Kidney epithelial cell (primary cell): ENCODE measurements around the gene GAMT. TPM values are rescaled to one million over a fixed set of nuclear protein-coding genes. Genes with fewer than 3 reads are reported as not detected.

Experiments
- DNase-seq: peaks from one replicate; pipeline ENCODE4 v3.0.0-alpha.2; 2010; ENCODE audit warnings: low read depth
- H3K27me3 ChIP-seq: 2 replicates; pipeline ENCODE4 v1.6.0; 2011; ENCODE audit warnings: low read length; ENCODE audit not compliant: control insufficient read depth, insufficient read depth
- H3K36me3 ChIP-seq: 2 replicates; pipeline ENCODE4 v1.5.1; 2011; ENCODE audit warnings: low read length; ENCODE audit not compliant: control insufficient read depth, insufficient read depth
- H3K4me3 ChIP-seq: 2 replicates; pipeline ENCODE4 v1.5.1; 2011; ENCODE audit warnings: low read depth, mild to moderate bottlenecking, control low read depth, low read length
- total RNA-seq: library from RNA; depleted of rRNA; stranded (reverse); fragments of >200 nt; gene quantifications from 2 replicates; pipeline ENCODE4 v1.2.3, GENCODE V29; 2015
- TF ChIP-seq, protein P1 (sequence below): IDR thresholded peaks from 2 replicates; pipeline ENCODE4 v1.5.1; 2011; ENCODE audit warnings: mild to moderate bottlenecking, moderate library complexity, low read length, control low read depth, inconsistent platforms; ENCODE audit not compliant: insufficient read depth, poor library complexity, severe bottlenecking

GAMT gene
- total RNA-seq, 1 donor from 2014 or later: 20.3 TPM

DNA sequence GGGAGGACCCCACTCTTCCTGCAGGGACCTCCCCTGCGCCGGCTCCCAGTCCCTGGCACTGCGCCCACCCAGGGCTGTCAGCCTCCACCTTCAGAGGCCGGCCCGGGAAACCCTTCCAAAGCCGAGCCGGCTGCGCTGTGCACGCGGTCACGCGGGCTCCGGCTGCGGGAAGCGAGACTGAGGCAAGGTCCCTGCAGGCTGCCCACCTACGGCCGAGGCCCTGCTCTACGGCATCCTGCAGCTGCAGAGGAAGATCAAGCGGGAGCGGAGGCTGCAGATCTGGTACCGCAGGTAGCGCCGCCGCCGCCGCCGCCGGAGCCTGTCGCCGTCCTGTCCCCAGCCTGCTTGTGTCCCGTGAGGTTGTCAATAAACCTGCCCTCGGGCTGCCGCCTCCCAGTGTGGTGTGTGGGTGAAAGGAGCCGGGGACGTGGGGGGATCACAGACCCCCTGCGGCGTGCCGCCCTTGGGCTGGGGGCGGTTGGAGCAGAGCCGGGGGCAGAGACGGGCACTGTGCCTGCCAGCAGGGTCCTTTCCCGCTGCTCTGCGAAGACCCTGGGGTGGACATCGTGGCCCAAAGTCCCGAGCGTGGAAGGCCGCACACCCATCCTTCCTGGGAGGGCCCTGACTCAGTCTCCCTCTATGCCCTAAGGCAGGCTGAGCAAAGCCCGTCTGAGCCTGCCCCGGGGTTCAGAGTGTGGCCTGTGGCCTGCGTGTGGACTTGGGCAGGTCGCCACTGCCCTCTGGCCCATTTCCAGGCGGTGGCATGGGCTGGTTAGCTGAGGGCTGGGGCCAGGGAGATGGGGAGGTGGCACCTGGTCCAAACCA is 5.9 kb downstream of the GAMT start:
- DNase-seq: no peak
- no peaks in the 10 kb centered on the region for H3K36me3 ChIP-seq
- no peaks in the 10 kb centered on the region for H3K27me3 ChIP-seq
- H3K4me3 ChIP-seq: no peak overlapping the region
- TF ChIP-seq, protein P1, sequence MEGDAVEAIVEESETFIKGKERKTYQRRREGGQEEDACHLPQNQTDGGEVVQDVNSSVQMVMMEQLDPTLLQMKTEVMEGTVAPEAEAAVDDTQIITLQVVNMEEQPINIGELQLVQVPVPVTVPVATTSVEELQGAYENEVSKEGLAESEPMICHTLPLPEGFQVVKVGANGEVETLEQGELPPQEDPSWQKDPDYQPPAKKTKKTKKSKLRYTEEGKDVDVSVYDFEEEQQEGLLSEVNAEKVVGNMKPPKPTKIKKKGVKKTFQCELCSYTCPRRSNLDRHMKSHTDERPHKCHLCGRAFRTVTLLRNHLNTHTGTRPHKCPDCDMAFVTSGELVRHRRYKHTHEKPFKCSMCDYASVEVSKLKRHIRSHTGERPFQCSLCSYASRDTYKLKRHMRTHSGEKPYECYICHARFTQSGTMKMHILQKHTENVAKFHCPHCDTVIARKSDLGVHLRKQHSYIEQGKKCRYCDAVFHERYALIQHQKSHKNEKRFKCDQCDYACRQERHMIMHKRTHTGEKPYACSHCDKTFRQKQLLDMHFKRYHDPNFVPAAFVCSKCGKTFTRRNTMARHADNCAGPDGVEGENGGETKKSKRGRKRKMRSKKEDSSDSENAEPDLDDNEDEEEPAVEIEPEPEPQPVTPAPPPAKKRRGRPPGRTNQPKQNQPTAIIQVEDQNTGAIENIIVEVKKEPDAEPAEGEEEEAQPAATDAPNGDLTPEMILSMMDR: no peak

DNA sequence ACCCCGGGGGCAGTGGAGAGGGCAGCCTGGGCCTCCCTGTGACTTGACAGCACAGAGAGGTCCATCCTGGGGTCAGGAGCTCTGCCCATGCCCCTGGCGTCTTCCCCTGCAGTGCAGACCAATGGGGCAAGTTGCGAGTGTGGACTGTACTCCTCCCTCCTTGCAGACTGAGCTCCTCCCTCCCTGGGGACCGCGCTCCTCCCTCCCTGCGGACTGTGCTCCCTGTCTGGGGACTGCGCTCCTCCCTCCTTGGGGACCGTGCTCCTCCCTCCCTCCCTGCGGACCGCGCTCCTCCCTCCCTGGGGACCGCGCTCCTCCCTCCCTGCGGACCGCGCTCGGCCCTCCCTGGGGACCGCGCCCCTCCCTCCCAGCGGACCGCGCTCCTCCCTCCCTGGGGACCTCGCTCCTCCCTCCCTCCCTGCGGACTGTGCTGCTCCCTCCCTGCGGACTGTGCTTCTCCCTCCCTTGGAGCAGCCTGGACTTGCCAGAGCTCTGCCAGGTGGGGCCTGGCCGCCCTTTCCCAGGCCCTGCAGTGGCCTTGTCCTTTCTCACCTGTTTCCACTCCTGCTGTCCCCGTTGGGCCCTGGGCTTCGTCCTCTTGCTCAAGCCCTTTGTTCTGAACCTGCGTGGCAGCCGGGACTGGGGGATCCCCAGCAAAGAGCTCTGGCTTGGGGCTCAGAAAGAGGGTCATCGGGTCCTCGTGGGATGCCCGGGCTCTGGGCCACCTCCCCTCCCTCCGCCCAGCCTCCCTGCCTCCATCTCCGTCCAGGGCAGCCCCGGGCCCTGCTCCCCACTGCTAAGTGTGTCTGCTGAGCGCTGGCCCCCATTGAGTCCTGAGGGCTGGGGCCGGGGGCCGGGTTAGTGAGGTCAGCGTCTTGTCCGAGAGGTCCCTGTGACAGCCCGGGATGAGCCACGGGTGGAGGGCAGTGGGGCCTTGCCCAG is 6.8 kb downstream of the GAMT start:
- no peak for DNase-seq
- no peaks in the 10 kb centered on the region for H3K36me3 ChIP-seq
- TF ChIP-seq, protein P1: no peak
- no peak overlapping the region for H3K4me3 ChIP-seq
- no peaks in the 10 kb centered on the region for H3K27me3 ChIP-seq

DNA sequence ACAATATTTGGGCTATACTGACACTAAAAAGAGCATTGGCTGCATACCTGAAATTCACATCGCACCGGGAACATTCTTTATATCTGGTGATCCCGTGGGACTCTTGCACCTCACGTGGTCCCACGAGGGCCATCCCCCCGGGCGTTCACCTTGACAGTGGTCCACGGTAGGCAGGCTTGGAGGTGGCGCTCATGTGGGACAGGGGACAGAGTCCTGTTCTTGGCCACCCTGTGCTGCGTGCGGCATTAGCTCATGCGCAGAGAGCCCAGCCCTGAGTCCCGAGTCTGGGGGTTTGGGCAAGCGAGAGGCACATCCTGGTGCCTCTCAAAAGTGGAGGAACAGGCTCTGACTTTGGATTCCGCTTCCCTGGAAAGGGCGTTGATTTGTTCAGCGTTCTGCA is 7.5 kb downstream of the GAMT start:
- Histone ChIP-seq H3K36me3 (no peaks in the 10 kb centered on the region), H3K27me3 (no peaks in the 10 kb centered on the region), H3K4me3 (no peak overlapping the region)
- no peak for DNase-seq
- TF ChIP-seq, protein P1: no peak

DNA sequence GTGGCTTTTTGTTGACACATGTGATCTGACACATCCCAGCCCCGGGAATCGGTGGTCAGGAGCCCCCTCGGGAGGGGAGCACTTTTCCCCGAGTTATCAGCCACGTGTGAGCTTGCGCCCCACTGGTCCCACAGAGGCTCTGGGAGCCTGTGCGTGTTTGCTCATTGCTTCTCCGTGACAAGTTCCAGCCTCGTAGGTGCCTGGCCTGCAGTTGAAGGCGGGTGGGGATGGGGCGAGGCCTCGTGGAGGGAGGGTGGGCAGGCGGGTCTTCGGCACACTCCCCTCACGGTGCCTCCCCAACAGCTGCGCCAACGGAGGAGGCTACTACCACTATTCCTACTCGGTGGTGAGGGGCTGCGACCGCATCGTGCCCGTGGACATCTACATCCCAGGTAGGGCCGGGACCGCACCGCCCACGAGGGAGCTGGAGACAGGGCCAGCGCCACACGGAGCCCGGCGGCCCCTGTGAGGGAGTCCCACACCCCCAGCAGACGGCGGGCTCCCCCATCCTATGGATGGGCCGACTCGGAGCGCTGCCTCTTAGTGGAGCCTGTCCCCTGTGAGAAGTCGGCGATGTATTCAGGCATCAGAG is 8.3 kb downstream of the GAMT start:
- DNase-seq: no peak
- no peak overlapping the region for H3K4me3 ChIP-seq
- TF ChIP-seq, protein P1: no peak
- no peaks in the 10 kb centered on the region for H3K27me3 ChIP-seq
- H3K36me3 ChIP-seq: no peaks in the 10 kb centered on the region

DNA sequence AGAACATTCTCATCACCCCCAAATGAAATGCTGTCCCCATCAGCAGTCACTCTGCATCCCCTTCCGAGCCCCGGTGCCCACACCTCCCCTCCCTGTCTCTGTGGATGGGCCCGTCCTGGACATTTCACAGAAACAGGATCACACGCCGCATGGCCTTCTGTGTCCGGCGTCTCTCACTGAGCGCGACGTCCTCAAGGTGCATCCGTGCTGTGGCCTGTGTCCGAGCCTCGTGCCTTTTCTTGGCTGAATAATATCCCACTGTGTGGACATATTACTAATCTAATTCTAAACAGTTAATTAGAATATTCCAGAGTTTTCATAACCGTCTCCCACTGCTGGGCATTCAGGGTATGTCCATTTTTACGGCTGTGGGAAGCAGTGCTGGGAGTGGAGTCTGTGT is 8.9 kb downstream of the GAMT start:
- no peaks in the 10 kb centered on the region for H3K27me3 ChIP-seq
- no peaks in the 10 kb centered on the region for H3K36me3 ChIP-seq
- no peak for DNase-seq
- TF ChIP-seq, protein P1: no peak
- H3K4me3 ChIP-seq: no peak overlapping the region
